OCI-LY1 (cell line): ENCODE measurements around the gene ELOVL6.
A peak's percentile ranks its signal among the peaks of the same experiment; 100 is the strongest.

ENCODE experiments used
- EZH2 ChIP-seq: fragments of 200-600 bp; sonication (generic), shearing (Covaris generic); IDR thresholded peaks from 2 replicates; pipeline ENCODE4 v1.8.0; 2017; ENCODE audit warnings: borderline replicate concordance, mixed run types, mild to moderate bottlenecking, antibody characterized with exemption, low read length, moderate library complexity, mixed read lengths
- TF ChIP-seq, protein P1 (sequence below): fragments of 200-600 bp; sonication (generic), shearing (Covaris generic); IDR thresholded peaks from 2 replicates; pipeline ENCODE4 v1.5.1; 2017; ENCODE audit warnings: mild to moderate bottlenecking, antibody characterized with exemption, low read length, moderate library complexity, mixed read lengths

DNA sequence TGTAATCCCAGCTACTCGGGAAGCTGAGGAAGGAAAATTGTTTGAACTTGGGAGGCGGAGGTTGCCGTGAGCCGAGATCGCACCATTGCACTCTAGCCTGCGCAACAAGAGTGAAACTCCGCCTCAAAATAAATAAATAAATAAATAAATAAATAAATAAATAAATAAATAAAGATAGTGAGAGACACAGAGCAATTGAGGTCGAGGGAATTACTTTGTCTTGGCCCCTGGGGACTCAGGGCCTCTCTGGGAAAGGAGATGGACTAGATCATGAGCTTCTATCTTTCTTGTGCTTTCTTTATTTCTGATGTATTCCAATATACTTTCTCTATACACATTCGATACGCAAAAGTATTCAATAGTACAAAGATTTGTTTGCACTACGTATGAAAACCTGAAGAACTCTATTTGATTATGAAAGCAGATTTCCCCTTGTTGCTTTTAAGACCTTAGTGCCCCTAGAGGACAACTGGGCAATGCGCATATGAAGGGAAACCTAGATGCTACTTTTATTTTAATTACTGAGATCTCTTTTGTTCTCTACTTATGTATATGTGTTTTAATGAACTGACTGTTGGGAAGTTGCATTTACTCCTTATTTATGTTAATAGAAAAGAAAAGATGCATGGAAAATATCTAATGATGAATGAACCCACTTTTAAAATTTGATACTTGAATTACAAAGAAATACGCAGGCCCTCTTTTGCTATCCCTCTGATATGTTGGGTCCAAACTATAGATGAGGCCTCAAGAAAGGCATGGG, 12.8 kb upstream of the ELOVL6 start:
- TF ChIP-seq, protein P1, sequence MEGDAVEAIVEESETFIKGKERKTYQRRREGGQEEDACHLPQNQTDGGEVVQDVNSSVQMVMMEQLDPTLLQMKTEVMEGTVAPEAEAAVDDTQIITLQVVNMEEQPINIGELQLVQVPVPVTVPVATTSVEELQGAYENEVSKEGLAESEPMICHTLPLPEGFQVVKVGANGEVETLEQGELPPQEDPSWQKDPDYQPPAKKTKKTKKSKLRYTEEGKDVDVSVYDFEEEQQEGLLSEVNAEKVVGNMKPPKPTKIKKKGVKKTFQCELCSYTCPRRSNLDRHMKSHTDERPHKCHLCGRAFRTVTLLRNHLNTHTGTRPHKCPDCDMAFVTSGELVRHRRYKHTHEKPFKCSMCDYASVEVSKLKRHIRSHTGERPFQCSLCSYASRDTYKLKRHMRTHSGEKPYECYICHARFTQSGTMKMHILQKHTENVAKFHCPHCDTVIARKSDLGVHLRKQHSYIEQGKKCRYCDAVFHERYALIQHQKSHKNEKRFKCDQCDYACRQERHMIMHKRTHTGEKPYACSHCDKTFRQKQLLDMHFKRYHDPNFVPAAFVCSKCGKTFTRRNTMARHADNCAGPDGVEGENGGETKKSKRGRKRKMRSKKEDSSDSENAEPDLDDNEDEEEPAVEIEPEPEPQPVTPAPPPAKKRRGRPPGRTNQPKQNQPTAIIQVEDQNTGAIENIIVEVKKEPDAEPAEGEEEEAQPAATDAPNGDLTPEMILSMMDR: peak; percentile 89
- TF ChIP-seq EZH2: no peak
